GM23338 (cell line): ENCODE measurements around the gene LRP1B. TPM values are rescaled to one million over a fixed set of nuclear protein-coding genes. Genes with fewer than 3 reads are reported as not detected.

Source experiments
- ATAC-seq: fragments of 200-7000 bp; cut with Tn5 transposase; 3 replicates; pipeline ENCODE4 v1.9.1; 2020
- DNase-seq: peaks from one replicate; pipeline ENCODE4 v3.0.0-alpha.2; 2015; ENCODE audit warnings: low spot score
- H2AFZ ChIP-seq: fragments of 200-600 bp; sonication (generic); 2 replicates; pipeline ENCODE4 v1.8.0; 2016; ENCODE audit warnings: antibody characterized with exemption, mild to moderate bottlenecking, moderate library complexity
- H3F3A ChIP-seq: fragments of 200-600 bp; sonication (generic); replicated peaks from 2 replicates; pipeline ENCODE4 v1.8.0; 2017; ENCODE audit warnings: antibody characterized with exemption, mixed run types, low read depth
- H3K27ac ChIP-seq: fragments of 200-600 bp; sonication (generic); 2 replicates; pipeline ENCODE4 v1.6.1; 2016; ENCODE audit warnings: low read depth
- H3K27me3 ChIP-seq: fragments of 200-600 bp; sonication (generic); 2 replicates; pipeline ENCODE4 v1.8.0; 2016; ENCODE audit warnings: mild to moderate bottlenecking, mixed run types, moderate library complexity; ENCODE audit not compliant: insufficient read depth
- H3K36me3 ChIP-seq: fragments of 200-600 bp; sonication (generic); 2 replicates; pipeline ENCODE4 v1.8.0; 2016; ENCODE audit warnings: mild to moderate bottlenecking; ENCODE audit not compliant: insufficient read depth
- H3K4me1 ChIP-seq: fragments of 200-600 bp; sonication (generic); 2 replicates; pipeline ENCODE4 v1.8.0; 2016; ENCODE audit warnings: mild to moderate bottlenecking, moderate library complexity; ENCODE audit not compliant: insufficient read depth
- H3K4me2 ChIP-seq: fragments of 200-600 bp; sonication (generic); 2 replicates; pipeline ENCODE4 v1.7.1; 2017; ENCODE audit warnings: mixed run types
- H3K4me3 ChIP-seq: fragments of 200-600 bp; sonication (generic); 2 replicates; pipeline ENCODE4 v1.6.1; 2016; ENCODE audit warnings: mixed run types
- H3K79me2 ChIP-seq: fragments of 200-600 bp; sonication (generic); replicated peaks from 2 replicates; pipeline ENCODE4 v1.8.0; 2017; ENCODE audit warnings: mild to moderate bottlenecking; ENCODE audit not compliant: insufficient read depth
- H3K9me2 ChIP-seq: fragments of 200-600 bp; sonication (generic); 2 replicates; pipeline ENCODE4 v1.8.0; 2017; ENCODE audit not compliant: insufficient read depth
- H4K20me1 ChIP-seq: fragments of 200-600 bp; sonication (generic); replicated peaks from 2 replicates; pipeline ENCODE4 v1.8.0; 2017; ENCODE audit warnings: mild to moderate bottlenecking; ENCODE audit not compliant: insufficient read depth
- H3K27ac Mint-ChIP-seq: 2 replicates; pipeline ENCODE4 v1.8.0; 2020; ENCODE audit warnings: inconsistent platforms, mild to moderate bottlenecking, moderate library complexity, mixed read lengths
- H3K27me3 Mint-ChIP-seq: 3 replicates; pipeline ENCODE4 v1.8.0; 2022; ENCODE audit warnings: low read depth, mild to moderate bottlenecking, moderate library complexity, mixed read lengths, inconsistent platforms; ENCODE audit not compliant: insufficient read depth, poor library complexity
- H3K36me3 Mint-ChIP-seq: 3 replicates; pipeline ENCODE4 v1.8.0; 2021; ENCODE audit warnings: low read depth, mild to moderate bottlenecking, inconsistent platforms, moderate library complexity, mixed read lengths
- H3K4me1 Mint-ChIP-seq: 3 replicates; pipeline ENCODE4 v1.8.0; 2020; ENCODE audit warnings: mild to moderate bottlenecking, inconsistent platforms, mixed read lengths
- H3K4me3 Mint-ChIP-seq: 3 replicates; pipeline ENCODE4 v1.8.0; 2021; ENCODE audit warnings: moderate library complexity, mild to moderate bottlenecking, inconsistent platforms, mixed read lengths
- H3K9me3 Mint-ChIP-seq: 3 replicates; pipeline ENCODE4 v1.8.0; 2020; ENCODE audit warnings: moderate library complexity, mild to moderate bottlenecking, inconsistent platforms, mixed read lengths
- CREB1 ChIP-seq: fragments of 250-450 bp; sonication (Bioruptor Pico); IDR thresholded peaks from 2 replicates; pipeline ENCODE4 v1.5.0; 2020; ENCODE audit warnings: low read depth, mild to moderate bottlenecking, moderate library complexity
- CTCF ChIP-seq, 2 experiments: fragments of 200-600 bp in 1 of 2; sonication (generic) in 1 of 2; conservative IDR thresholded peaks; 2 replicates each; pipeline versions ENCODE4 v1.5.1 to v1.6.1; 2016 to 2017; ENCODE audit warnings: antibody characterized with exemption in 2 of 2, low read depth in 2 of 2, mild to moderate bottlenecking in 2 of 2, moderate library complexity in 1 of 2
- EZH2 ChIP-seq: fragments of 200-600 bp; sonication (generic); IDR thresholded peaks from one replicate; pipeline ENCODE4 v1.8.0; 2017; ENCODE audit warnings: antibody characterized with exemption, mild to moderate bottlenecking, low read depth; ENCODE audit not compliant: unreplicated experiment
- JUNB ChIP-seq: IDR thresholded peaks from one replicate; pipeline ENCODE4 v1.6.1; 2016; ENCODE audit warnings: antibody characterized with exemption; ENCODE audit not compliant: unreplicated experiment
- NANOG ChIP-seq: IDR thresholded peaks from 2 replicates; pipeline ENCODE4 v1.6.1; 2016; ENCODE audit warnings: antibody characterized with exemption, borderline replicate concordance
- REST ChIP-seq: IDR thresholded peaks from one replicate; pipeline ENCODE4 v1.6.1; 2018; ENCODE audit warnings: antibody characterized with exemption; ENCODE audit not compliant: unreplicated experiment
- STAT1 ChIP-seq: IDR thresholded peaks from one replicate; pipeline ENCODE4 v1.6.1; 2016; ENCODE audit warnings: antibody characterized with exemption; ENCODE audit not compliant: unreplicated experiment
- ZNF114 ChIP-seq: fragments of 250-450 bp; sonication (Bioruptor Pico); IDR thresholded peaks from 2 replicates; pipeline ENCODE4 v1.5.0; 2020; ENCODE audit warnings: mild to moderate bottlenecking, moderate library complexity
- ZNF331 ChIP-seq: fragments of 250-450 bp; sonication (Bioruptor Pico); IDR thresholded peaks from 2 replicates; pipeline ENCODE4 v1.5.0; 2020; ENCODE audit warnings: low read depth, mild to moderate bottlenecking, moderate library complexity
- ZNF462 ChIP-seq: fragments of 250-450 bp; sonication (Bioruptor Pico); IDR thresholded peaks from 2 replicates; pipeline ENCODE4 v1.5.0; 2020; ENCODE audit warnings: mild to moderate bottlenecking, moderate library complexity
- polyA plus RNA-seq: library from polyadenylated mRNA; unstranded; fragments of >200 nt; fragmentation: Nextera tagmentation; extraction: Ambion mirVana; gene quantifications from 2 replicates; pipeline ENCODE4 v1.2.1, GENCODE V29; 2016
- total RNA-seq: library from RNA; depleted of rRNA; stranded (reverse); fragments of >200 nt; shearing (Covaris generic); gene quantifications from 2 replicates; pipeline ENCODE4 v1.2.3, GENCODE V29; 2014

Gene LRP1B
- total and polyA plus RNA-seq, 2 experiments from 2014 or later = 0.15 to 0.97 TPM

GRCh38 chr2:140862181-140862580 lies 1268.6 kb downstream of the LRP1B start (continued):
- no peak for TF ChIP-seq ZNF462
- TF ChIP-seq JUNB = no peak
- no peak for TF ChIP-seq CTCF (conservative IDR thresholded peaks at IDR 0.05; ENCODE audit: low read depth in 2 of 2)
- no peak for TF ChIP-seq NANOG
- TF ChIP-seq STAT1 = no peak

GRCh38 chr2:140861666-140862065 lies 1269.2 kb downstream of the LRP1B start:
- no peaks in the 10 kb centered on the region for H3K9me2 ChIP-seq
- no peaks in the 10 kb centered on the region; the same call in 1 of the 2 replicates for H3K36me3 ChIP-seq
- Mint-ChIP-seq H3K27ac (no peak overlapping the region), H3K36me3 (peaks cover 7% of the 10 kb centered on the region; the same call in 2 of the 3 replicates), H3K9me3 (peaks cover 13% of the 10 kb centered on the region; the same call in 2 of the 3 replicates), H3K27me3 (no peaks in the 10 kb centered on the region), H3K4me1 (peaks cover 7% of the 10 kb centered on the region; the same call in 2 of the 3 replicates), H3K4me3 (no peak overlapping the region)
- ATAC-seq (no peak), DNase-seq (no peak)
- H3K4me2 ChIP-seq = no peak overlapping the region
- no peaks in the 10 kb centered on the region for H4K20me1 ChIP-seq
- no peaks in the 10 kb centered on the region for H3K27me3 ChIP-seq
- no peaks in the 10 kb centered on the region for H3F3A ChIP-seq
- no peak overlapping the region for H3K27ac ChIP-seq
- no peak overlapping the region for H3K4me3 ChIP-seq
- no peaks in the 10 kb centered on the region for H3K79me2 ChIP-seq
- H2AFZ ChIP-seq = no peak overlapping the region
- H3K4me1 ChIP-seq = 0 out of 2 replicates have a peak, but pooled peaks cover 3% of the 10 kb centered on the region
- TF ChIP-seq REST (no peak), CREB1 (CRISPR knock-in tag) (no peak), EZH2 (no peak), ZNF331 (CRISPR knock-in tag) (no peak), ZNF114 (CRISPR knock-in tag) (no peak), NANOG (no peak), CTCF (conservative IDR thresholded peaks at IDR 0.05; ENCODE audit: low read depth in 2 of 2) (no peak)
